ENCODE measurements around the gene MYT1. TPM values are rescaled to one million over a fixed set of nuclear protein-coding genes. Genes with fewer than 3 reads are reported as not detected.

Gene MYT1
- polyA plus RNA-seq, 1 donor = 0.13 TPM

- no peak for DNase-seq (ENCODE audit: low read depth)
Measured at GRCh38 chr20:64188682-64189529, 24.7 kb downstream of the MYT1 start.

- no peak for DNase-seq (ENCODE audit: low read depth)
Measured at GRCh38 chr20:64189530-64189966, 25.3 kb downstream of the MYT1 start.

GRCh38 chr20:64189986-64190385 is 25.7 kb downstream of the MYT1 start:
- no peak for DNase-seq (ENCODE audit: low read depth)

GRCh38 chr20:64191002-64191401 is 26.8 kb downstream of the MYT1 start:
- no peak for DNase-seq (ENCODE audit: low read depth)

- no peak for DNase-seq (ENCODE audit: low read depth)
Measured at GRCh38 chr20:64192406-64192805, 28.2 kb downstream of the MYT1 start.

- no peak for DNase-seq (ENCODE audit: low read depth)
Measured at GRCh38 chr20:64193058-64193457, 28.8 kb downstream of the MYT1 start.

- DNase-seq (ENCODE audit: low read depth) = no peak
Measured at GRCh38 chr20:64194269-64194668, 30.0 kb downstream of the MYT1 start.

- no peak for DNase-seq (ENCODE audit: low read depth)
Measured at GRCh38 chr20:64196309-64196708, 32.1 kb downstream of the MYT1 start.

GRCh38 chr20:64196847-64197306 is 32.6 kb downstream of the MYT1 start:
- no peak for DNase-seq (ENCODE audit: low read depth)

- DNase-seq (ENCODE audit: low read depth) = no peak
Measured at GRCh38 chr20:64198347-64198746, 34.1 kb downstream of the MYT1 start.

- no peak for DNase-seq (ENCODE audit: low read depth)
Measured at GRCh38 chr20:64199395-64199794, 35.1 kb downstream of the MYT1 start.

GRCh38 chr20:64200740-64201139 is 36.5 kb downstream of the MYT1 start:
- no peak for DNase-seq (ENCODE audit: low read depth)

GRCh38 chr20:64201653-64202052 is 37.4 kb downstream of the MYT1 start:
- no peak for DNase-seq (ENCODE audit: low read depth)

GRCh38 chr20:64203037-64203777 is 39.0 kb downstream of the MYT1 start:
- DNase-seq (ENCODE audit: low read depth) = no peak

GRCh38 chr20:64205611-64206026 is 41.4 kb downstream of the MYT1 start:
- DNase-seq (ENCODE audit: low read depth) = no peak

- DNase-seq (ENCODE audit: low read depth) = no peak
Measured at GRCh38 chr20:64206614-64207013, 42.4 kb downstream of the MYT1 start.

- no peak for DNase-seq (ENCODE audit: low read depth)
Measured at GRCh38 chr20:64207641-64208590, 43.7 kb downstream of the MYT1 start.

GRCh38 chr20:64209148-64209547 is 44.9 kb downstream of the MYT1 start:
- DNase-seq (ENCODE audit: low read depth) = no peak

GRCh38 chr20:64210656-64211369 is 46.6 kb downstream of the MYT1 start:
- no peak for DNase-seq (ENCODE audit: low read depth)

GRCh38 chr20:64211874-64212658 is 47.8 kb downstream of the MYT1 start:
- no peak for DNase-seq (ENCODE audit: low read depth)
